GM19099 (cell line): ENCODE data around the gene KIRREL3.

Source experiments
- POLR2A ChIP-seq: IDR thresholded peaks from 3 replicates; pipeline ENCODE4 v1.6.1; 2011; ENCODE audit warnings: low read depth; ENCODE audit not compliant: insufficient read length; ENCODE audit errors: extremely low read depth

The KIRREL3 gene

GRCh38 chr11:126817523-126818450 is 182.8 kb downstream of the KIRREL3 start:
- TF ChIP-seq POLR2A: no peak

- TF ChIP-seq POLR2A: no peak
Measured at GRCh38 chr11:126817096-126817495, 183.5 kb downstream of the KIRREL3 start.

GRCh38 chr11:126816645-126817044 is 183.9 kb downstream of the KIRREL3 start:
- TF ChIP-seq POLR2A: no peak

DNA sequence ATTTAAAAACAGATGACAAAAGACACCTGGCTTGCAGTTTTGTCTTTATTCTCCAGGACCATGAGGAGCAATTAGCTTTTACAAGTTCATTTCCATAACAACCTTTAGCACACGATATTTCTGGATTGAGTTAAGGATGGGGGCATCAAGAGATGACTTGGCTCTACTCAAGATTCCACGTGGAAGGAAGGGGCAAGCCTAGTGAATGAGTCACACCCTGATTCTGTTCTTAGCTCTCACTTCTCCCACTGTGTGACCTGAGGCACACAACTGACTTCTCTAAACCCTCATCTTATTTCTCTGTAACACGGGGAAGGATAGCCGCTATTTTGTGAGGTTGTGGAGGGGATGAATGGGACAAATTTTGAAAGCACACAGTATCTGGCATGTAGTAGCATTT is 185.5 kb downstream of the KIRREL3 start:
- TF ChIP-seq POLR2A: no peak

DNA sequence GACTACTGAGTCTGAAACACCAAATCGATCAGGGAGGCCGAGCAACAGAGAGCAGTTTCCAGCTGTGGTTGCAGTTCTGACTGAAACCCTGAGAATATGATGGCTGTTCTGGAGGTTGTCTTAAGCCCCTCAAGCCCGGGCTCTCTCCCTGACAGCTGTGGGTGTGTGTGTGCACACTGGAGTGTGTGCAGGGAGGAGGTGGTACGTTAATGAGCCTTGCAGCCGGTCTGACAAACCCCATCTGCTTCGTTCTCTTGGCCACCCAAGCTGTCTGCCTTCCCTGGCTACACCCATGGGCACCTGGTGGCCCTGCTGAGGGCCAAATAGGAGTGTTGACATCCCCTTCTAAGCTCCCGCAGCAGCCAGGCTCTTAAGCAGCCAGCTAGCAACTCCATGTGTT is 189.8 kb downstream of the KIRREL3 start:
- no peak for TF ChIP-seq POLR2A

- no peak for TF ChIP-seq POLR2A
Measured at GRCh38 chr11:126809514-126810289, 190.9 kb downstream of the KIRREL3 start.

DNA sequence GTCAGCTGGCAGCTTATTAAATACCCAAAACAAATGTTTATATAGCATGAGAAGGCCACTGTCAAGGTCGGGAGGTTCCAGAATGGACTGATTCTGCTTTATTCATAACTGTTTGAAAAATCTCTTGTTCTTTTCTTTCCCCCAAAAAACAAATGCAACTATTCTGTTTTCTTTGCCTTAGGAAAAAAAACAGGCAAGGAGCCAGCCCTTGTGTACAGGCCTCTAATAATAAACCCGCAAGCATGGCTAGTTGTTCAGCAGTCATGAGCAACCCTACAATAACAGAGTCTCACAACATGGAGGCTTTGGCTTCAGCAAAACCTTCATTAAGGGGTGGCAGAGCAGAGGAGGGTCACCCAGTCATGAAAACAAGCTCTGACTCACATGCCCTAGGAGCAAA is 191.7 kb downstream of the KIRREL3 start:
- no peak for TF ChIP-seq POLR2A

GRCh38 chr11:126808296-126808695 is 192.3 kb downstream of the KIRREL3 start:
- no peak for TF ChIP-seq POLR2A

DNA sequence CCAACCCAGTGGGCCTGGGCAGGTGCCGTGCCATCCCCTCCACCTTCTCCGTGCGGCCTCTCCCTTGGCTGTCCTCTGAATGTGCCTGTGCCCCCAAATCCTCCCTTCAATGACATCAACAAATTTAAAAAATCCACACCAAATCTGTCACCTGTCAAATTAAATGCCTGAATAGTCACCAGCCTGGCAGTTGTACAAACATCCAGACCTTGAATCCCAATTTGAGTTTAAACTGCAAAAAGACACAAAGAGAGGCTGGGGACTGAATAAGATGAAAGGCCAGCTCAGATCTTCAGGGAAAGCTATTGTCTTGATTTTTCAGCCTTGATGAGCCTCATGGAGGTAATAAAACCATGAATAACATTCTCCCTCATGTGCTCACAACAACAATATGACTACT is 194.7 kb downstream of the KIRREL3 start:
- no peak for TF ChIP-seq POLR2A

- TF ChIP-seq POLR2A: no peak
Measured at GRCh38 chr11:126804363-126804762, 196.2 kb downstream of the KIRREL3 start.

GRCh38 chr11:126800009-126800408 is 200.6 kb downstream of the KIRREL3 start:
- no peak for TF ChIP-seq POLR2A

DNA sequence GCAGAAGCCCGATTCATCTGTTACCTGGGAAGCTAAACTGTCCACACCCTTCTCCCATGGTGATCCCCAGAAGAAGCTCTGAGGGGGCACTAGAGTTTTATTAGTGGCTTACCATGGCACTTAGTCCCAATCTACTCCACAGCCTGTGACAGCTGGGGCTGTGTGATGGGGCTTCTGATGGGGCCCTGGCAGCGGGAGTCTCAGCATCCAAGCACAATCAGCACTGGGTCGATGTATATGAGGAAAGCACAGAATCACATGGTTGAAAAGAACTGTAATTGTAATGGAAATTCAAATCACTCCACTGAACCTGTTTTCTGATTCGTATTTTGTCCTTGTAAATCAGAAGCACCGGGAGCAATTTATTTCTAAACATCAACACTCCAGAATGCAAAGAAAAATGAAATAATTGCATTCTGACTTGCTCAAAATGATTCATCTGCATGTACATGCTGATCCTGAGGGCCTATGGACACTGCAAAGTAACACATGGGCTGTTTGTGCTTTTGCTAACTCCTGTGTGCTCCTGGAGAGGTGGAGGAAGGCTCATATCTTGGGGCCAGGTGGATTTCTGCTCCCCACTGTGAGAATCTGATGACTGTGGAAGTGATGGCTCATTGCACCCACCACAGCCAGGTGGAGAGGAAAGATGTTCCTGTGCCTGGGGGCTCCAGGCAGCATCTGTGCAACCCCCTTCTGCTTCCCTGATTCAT is 203.0 kb downstream of the KIRREL3 start:
- no peak for TF ChIP-seq POLR2A

GRCh38 chr11:126793596-126793995 is 207.0 kb downstream of the KIRREL3 start:
- no peak for TF ChIP-seq POLR2A

DNA sequence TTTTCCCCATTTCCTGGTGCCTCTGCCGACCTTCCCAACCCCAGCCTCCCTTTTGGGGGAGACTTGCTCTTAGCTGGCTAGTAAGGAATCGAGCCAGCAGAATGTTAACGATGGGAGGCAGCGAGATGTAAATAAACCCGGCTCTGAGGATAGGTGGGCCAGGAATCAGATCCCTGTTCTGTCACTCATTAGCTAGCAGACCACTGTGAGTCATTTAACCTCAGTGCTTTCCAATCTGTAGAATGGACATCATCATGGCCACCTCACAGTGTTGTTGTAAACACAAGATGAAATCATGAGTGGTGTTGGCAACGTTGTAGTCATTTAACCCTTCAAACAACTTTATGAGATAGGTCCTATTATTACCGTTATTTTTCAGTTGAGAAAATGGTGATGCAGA is 208.6 kb downstream of the KIRREL3 start:
- no peak for TF ChIP-seq POLR2A

DNA sequence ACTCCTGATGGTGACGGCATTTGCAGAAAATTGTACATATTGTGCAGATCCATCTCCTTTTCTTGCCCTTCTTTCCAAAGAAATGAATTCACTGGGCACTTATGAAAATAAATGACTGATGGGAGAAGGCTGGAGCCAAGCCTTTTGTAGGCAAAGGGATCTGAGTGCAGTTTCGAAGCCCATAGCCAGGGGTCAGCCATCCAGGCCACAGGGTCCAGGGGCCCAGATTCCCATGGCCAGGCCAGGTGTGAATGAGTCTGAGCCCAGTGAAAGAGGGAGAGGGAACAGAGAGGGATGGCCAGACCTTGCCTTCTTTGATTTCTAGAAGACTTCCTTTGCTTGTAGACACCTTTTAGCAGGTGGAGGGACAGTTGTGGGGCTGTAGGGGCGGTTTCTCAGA is 209.1 kb downstream of the KIRREL3 start:
- no peak for TF ChIP-seq POLR2A
